ENCODE data around the gene PDLIM7. TPM values are rescaled to one million over a fixed set of nuclear protein-coding genes. Genes with fewer than 3 reads are reported as not detected.

The PDLIM7 gene
- total RNA-seq, 2 experiments from 2014 or later: 38.8 to 58.0 TPM

- intact Hi-C loops (cut with micrococcal nuclease; ENCODE audit: unreplicated experiment): loop anchor here (1.0 to 2.0 kb wide), 3 partner anchors 15 to 56 kb away; no protein-coding TSS in a partner anchor
- TF ChIP-seq, protein P1, sequence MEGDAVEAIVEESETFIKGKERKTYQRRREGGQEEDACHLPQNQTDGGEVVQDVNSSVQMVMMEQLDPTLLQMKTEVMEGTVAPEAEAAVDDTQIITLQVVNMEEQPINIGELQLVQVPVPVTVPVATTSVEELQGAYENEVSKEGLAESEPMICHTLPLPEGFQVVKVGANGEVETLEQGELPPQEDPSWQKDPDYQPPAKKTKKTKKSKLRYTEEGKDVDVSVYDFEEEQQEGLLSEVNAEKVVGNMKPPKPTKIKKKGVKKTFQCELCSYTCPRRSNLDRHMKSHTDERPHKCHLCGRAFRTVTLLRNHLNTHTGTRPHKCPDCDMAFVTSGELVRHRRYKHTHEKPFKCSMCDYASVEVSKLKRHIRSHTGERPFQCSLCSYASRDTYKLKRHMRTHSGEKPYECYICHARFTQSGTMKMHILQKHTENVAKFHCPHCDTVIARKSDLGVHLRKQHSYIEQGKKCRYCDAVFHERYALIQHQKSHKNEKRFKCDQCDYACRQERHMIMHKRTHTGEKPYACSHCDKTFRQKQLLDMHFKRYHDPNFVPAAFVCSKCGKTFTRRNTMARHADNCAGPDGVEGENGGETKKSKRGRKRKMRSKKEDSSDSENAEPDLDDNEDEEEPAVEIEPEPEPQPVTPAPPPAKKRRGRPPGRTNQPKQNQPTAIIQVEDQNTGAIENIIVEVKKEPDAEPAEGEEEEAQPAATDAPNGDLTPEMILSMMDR (conservative IDR thresholded peaks at IDR 0.05; ENCODE audit: low read length): no peak
- TF ChIP-seq EZH2phosphoT487 (IDR thresholded peaks at IDR 0.05; ENCODE audit: borderline replicate concordance, low read depth, low read length): no peak
- BruUV-seq (replicated peaks): no TSS peak
- H3K36me3 ChIP-seq (ENCODE audit: insufficient read depth, low read length): peaks cover 22% of the 10 kb centered on the region
- no peak for DNase-seq (ENCODE audit: low spot score)
- H3K4me3 ChIP-seq (ENCODE audit: low read depth, low read length, poor library complexity, severe bottlenecking): peak overlapping the region; percentile 72
- H3K27ac ChIP-seq (ENCODE audit: low read depth, low read length, poor library complexity, severe bottlenecking): no peak overlapping the region
- CTCF ChIA-PET (ENCODE audit: unreplicated experiment): interaction anchor here (0.6 to 0.9 kb wide), 4 partner anchors 8 to 55 kb away, joined by 3 read pairs; no protein-coding TSS in a partner anchor
- H3K9me3 ChIP-seq (ENCODE audit: low read length): no peaks in the 10 kb centered on the region
- H4K20me1 ChIP-seq (ENCODE audit: insufficient read depth, low read length): 0 out of 2 replicates have a peak, but pooled peaks cover 9% of the 10 kb centered on the region
- peaks cover 47% of the 10 kb centered on the region for H3K4me1 ChIP-seq (ENCODE audit: insufficient read depth, low read length, poor library complexity, severe bottlenecking)
- H3K4me2 ChIP-seq (ENCODE audit: low read length): peak overlapping the region; percentile 75
- H3K9me2 ChIP-seq (ENCODE audit: insufficient read depth, low read length): no peaks in the 10 kb centered on the region
- H3K79me2 ChIP-seq (ENCODE audit: insufficient read depth, low read depth, low read length): no peaks in the 10 kb centered on the region
- no peak overlapping the region; the same call in 1 of the 2 replicates for H2AFZ ChIP-seq (ENCODE audit: low read length)
- POLR2A ChIA-PET: interaction anchor here (0.6 to 1.8 kb wide), 8 partner anchors 12 to 146 kb away, joined by 3 to 10 read pairs (median 4); partner anchors contain the start of gene GRK6
Measured at GRCh38 chr5:177445917-177446199, 51.5 kb downstream of the PDLIM7 start.

DNA sequence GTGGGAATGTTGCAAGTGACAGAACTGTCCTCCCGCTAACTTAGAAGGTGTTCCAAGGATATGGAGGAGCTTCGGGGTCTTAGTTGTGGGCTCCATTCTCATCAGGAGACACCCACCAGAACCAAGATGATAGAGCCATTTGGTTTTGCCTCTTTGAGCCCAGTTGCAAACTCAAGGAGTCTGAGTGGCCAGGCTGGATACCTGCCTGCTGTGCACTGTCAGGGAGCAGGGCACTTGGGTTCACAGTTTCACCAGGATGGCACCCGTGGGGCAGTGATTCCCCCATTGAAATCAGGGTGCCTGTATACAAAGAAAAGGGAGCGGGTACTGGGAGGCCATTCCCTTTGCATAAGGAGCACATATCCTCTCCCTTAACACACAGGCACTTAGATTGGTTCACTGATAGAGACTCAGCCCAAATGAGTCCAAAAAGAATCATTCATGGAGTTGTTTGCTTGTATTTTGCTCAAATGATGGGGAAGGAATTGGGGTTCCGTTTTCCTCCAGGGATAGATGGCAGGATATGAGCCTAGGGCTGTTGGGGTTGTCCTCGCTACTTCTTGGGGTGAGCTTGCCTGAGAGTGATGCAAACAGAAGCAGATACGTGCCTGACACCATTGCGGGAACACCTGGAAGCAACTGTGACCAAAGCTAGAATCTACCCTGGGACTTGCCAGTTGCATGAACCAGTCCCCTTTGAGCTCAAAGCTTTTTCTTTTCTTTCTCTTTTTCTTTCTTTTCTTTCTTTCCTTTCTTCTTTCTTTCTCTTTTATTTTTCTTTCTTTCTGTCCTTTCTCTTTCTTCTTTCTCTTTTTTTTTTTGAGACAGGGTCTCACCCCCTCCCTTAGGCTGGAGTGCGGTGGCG lies 52.1 kb downstream of the PDLIM7 start:
- 0 out of 2 replicates have a peak, but pooled peaks cover 9% of the 10 kb centered on the region for H4K20me1 ChIP-seq (ENCODE audit: insufficient read depth, low read length)
- intact Hi-C loops (cut with micrococcal nuclease; ENCODE audit: unreplicated experiment): loop anchor here (2.0 kb wide), 1 partner anchor 14 kb away; no protein-coding TSS in a partner anchor
- H2AFZ ChIP-seq (ENCODE audit: low read length): no peak overlapping the region
- no peak overlapping the region for H3K27ac ChIP-seq (ENCODE audit: low read depth, low read length, poor library complexity, severe bottlenecking)
- peaks cover 47% of the 10 kb centered on the region for H3K4me1 ChIP-seq (ENCODE audit: insufficient read depth, low read length, poor library complexity, severe bottlenecking)
- H3K9me2 ChIP-seq (ENCODE audit: insufficient read depth, low read length): no peaks in the 10 kb centered on the region
- H3K36me3 ChIP-seq (ENCODE audit: insufficient read depth, low read length): peaks cover 28% of the 10 kb centered on the region
- CTCF ChIA-PET (ENCODE audit: unreplicated experiment): interaction anchor here (0.6 to 0.9 kb wide), 6 partner anchors 9 to 78 kb away, joined by 3 to 6 read pairs (median 3); no protein-coding TSS in a partner anchor
- H3K79me2 ChIP-seq (ENCODE audit: insufficient read depth, low read depth, low read length): no peaks in the 10 kb centered on the region
- POLR2A ChIA-PET: interaction anchor here (0.6 to 1.8 kb wide), 10 partner anchors 10 to 145 kb away, joined by 3 to 10 read pairs (median 4); partner anchors contain the start of gene GRK6
- no peaks in the 10 kb centered on the region for H3K9me3 ChIP-seq (ENCODE audit: low read length)
- peak overlapping the region; percentile 75; the same call in 1 of the 2 replicates for H3K4me2 ChIP-seq (ENCODE audit: low read length)
- TF ChIP-seq EZH2phosphoT487 (IDR thresholded peaks at IDR 0.05; ENCODE audit: borderline replicate concordance, low read depth, low read length): no peak
- TF ChIP-seq, protein P1 (conservative IDR thresholded peaks at IDR 0.05; ENCODE audit: low read length): no peak
- H3K4me3 ChIP-seq (ENCODE audit: low read depth, low read length, poor library complexity, severe bottlenecking): no peak overlapping the region
- peak; percentile 41 for DNase-seq (ENCODE audit: low spot score)
- BruUV-seq (replicated peaks): TSS peak; percentile 52

Measured in OCI-LY7 (cell line).